Measurements from ENCODE around the gene TRIM63. TPM values are rescaled to one million over a fixed set of nuclear protein-coding genes. Genes with fewer than 3 reads are reported as not detected.

The TRIM63 gene
- total RNA-seq, 4 donors from 2014 or later: 0.21 to 0.98 TPM; not detected in 2

GRCh38 chr1:26084844-26085243, 17.4 kb upstream of the TRIM63 start:
- 84 to 88% methylated on average over 2 of the region's 2 CpGs for WGBS, 2 donors
- H3K4me3 ChIP-seq: no peak overlapping the region
- no peak for DNase-seq (ENCODE audit: low spot score in 2 of 2)
- no peaks in the 10 kb centered on the region for H3K36me3 ChIP-seq
- H3K27ac ChIP-seq: no peak overlapping the region
- no peak for TF ChIP-seq EP300 (IDR thresholded peaks at IDR 0.05)
- no peak for TF ChIP-seq POLR2A (IDR thresholded peaks at IDR 0.05)
- TF ChIP-seq CTCF (IDR thresholded peaks at IDR 0.05): no peak
- H3K27me3 ChIP-seq: peaks cover 0 to 10% of the 10 kb centered on the region in 2 donors
- H3K9me3 ChIP-seq: no peaks in the 10 kb centered on the region
- no peaks in the 10 kb centered on the region for H3K4me1 ChIP-seq

GRCh38 chr1:26084091-26084561, 16.7 kb upstream of the TRIM63 start:
- TF ChIP-seq CTCF (IDR thresholded peaks at IDR 0.05) (no peak), POLR2A (IDR thresholded peaks at IDR 0.05) (no peak), EP300 (IDR thresholded peaks at IDR 0.05) (no peak)
- DNase-seq (ENCODE audit: low spot score in 2 of 2): no peak

GRCh38 chr1:26083208-26083607, 15.8 kb upstream of the TRIM63 start:
- WGBS, 2 donors: 45 to 53% methylated on average over 5 of the region's 5 CpGs

More at GRCh38 chr1:26084091-26084561, 16.7 kb upstream of the TRIM63 start:
- no peak overlapping the region for H3K27ac ChIP-seq
- no peaks in the 10 kb centered on the region for H3K36me3 ChIP-seq
- no peaks in the 10 kb centered on the region for H3K4me1 ChIP-seq
- H3K9me3 ChIP-seq: no peaks in the 10 kb centered on the region
- peaks cover 0 to 6% of the 10 kb centered on the region in 2 donors for H3K27me3 ChIP-seq
- WGBS, 2 donors: 69 to 75% methylated on average over 2 of the region's 2 CpGs
- H3K4me3 ChIP-seq: no peak overlapping the region

GRCh38 chr1:26082020-26082350, 14.6 kb upstream of the TRIM63 start:
- TF ChIP-seq CTCF (IDR thresholded peaks at IDR 0.05) (no peak), POLR2A (IDR thresholded peaks at IDR 0.05) (no peak), EP300 (IDR thresholded peaks at IDR 0.05) (no peak)
- Histone ChIP-seq H3K27me3 (peaks cover 0 to 6% of the 10 kb centered on the region in 2 donors), H3K9me3 (no peaks in the 10 kb centered on the region), H3K4me1 (no peaks in the 10 kb centered on the region), H3K4me3 (no peak overlapping the region), H3K36me3 (no peaks in the 10 kb centered on the region), H3K27ac (no peak overlapping the region)
- DNase-seq (ENCODE audit: low spot score in 2 of 2): no peak
- 76 to 77% methylated on average over 3 of the region's 3 CpGs for WGBS, 2 donors

More at GRCh38 chr1:26083208-26083607, 15.8 kb upstream of the TRIM63 start:
- Histone ChIP-seq H3K27ac (no peak overlapping the region), H3K27me3 (peaks cover 0 to 6% of the 10 kb centered on the region in 2 donors), H3K9me3 (no peaks in the 10 kb centered on the region), H3K4me1 (no peaks in the 10 kb centered on the region), H3K36me3 (no peaks in the 10 kb centered on the region), H3K4me3 (no peak overlapping the region)
- DNase-seq (ENCODE audit: low spot score in 2 of 2): no peak
- TF ChIP-seq CTCF (IDR thresholded peaks at IDR 0.05) (no peak), POLR2A (IDR thresholded peaks at IDR 0.05) (no peak), EP300 (IDR thresholded peaks at IDR 0.05) (no peak)

GRCh38 chr1:26081267-26082019, 14.0 kb upstream of the TRIM63 start:
- Histone ChIP-seq H3K27me3 (peaks cover 0 to 8% of the 10 kb centered on the region in 2 donors), H3K4me3 (no peak overlapping the region), H3K9me3 (no peaks in the 10 kb centered on the region), H3K27ac (no peak overlapping the region), H3K36me3 (no peaks in the 10 kb centered on the region), H3K4me1 (no peaks in the 10 kb centered on the region)
- no peak for DNase-seq (ENCODE audit: low spot score in 2 of 2)
- 63 to 69% methylated on average over 8 of the region's 8 CpGs for WGBS, 2 donors
- TF ChIP-seq EP300 (IDR thresholded peaks at IDR 0.05) (no peak), POLR2A (IDR thresholded peaks at IDR 0.05) (no peak), CTCF (IDR thresholded peaks at IDR 0.05) (no peak)
